VCaP (cell line): Measurements from ENCODE around the gene CTNNA2.

Experiments
- H3K27ac ChIP-seq: fragments of 450-650 bp; 2 replicates; pipeline ENCODE4 v1.5.1; 2017
- TF ChIP-seq, protein P1 (sequence below): fragments of 450-650 bp; conservative IDR thresholded peaks from 2 replicates; pipeline ENCODE4 v1.5.1; 2017; ENCODE audit warnings: mild to moderate bottlenecking, moderate library complexity

CTNNA2 gene

GRCh38 chr2:80462654-80463053 is 949.8 kb downstream of the CTNNA2 start:
- no peak overlapping the region for H3K27ac ChIP-seq
- TF ChIP-seq, protein P1, sequence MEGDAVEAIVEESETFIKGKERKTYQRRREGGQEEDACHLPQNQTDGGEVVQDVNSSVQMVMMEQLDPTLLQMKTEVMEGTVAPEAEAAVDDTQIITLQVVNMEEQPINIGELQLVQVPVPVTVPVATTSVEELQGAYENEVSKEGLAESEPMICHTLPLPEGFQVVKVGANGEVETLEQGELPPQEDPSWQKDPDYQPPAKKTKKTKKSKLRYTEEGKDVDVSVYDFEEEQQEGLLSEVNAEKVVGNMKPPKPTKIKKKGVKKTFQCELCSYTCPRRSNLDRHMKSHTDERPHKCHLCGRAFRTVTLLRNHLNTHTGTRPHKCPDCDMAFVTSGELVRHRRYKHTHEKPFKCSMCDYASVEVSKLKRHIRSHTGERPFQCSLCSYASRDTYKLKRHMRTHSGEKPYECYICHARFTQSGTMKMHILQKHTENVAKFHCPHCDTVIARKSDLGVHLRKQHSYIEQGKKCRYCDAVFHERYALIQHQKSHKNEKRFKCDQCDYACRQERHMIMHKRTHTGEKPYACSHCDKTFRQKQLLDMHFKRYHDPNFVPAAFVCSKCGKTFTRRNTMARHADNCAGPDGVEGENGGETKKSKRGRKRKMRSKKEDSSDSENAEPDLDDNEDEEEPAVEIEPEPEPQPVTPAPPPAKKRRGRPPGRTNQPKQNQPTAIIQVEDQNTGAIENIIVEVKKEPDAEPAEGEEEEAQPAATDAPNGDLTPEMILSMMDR, result no peak

GRCh38 chr2:80464275-80464674 is 951.4 kb downstream of the CTNNA2 start:
- TF ChIP-seq, protein P1, result no peak
- H3K27ac ChIP-seq, result no peak overlapping the region

GRCh38 chr2:80467262-80467811 is 954.5 kb downstream of the CTNNA2 start:
- TF ChIP-seq, protein P1, result no peak
- H3K27ac ChIP-seq, result no peak overlapping the region

- TF ChIP-seq, protein P1, result no peak
Observed at GRCh38 chr2:80469428-80469827, 956.6 kb downstream of the CTNNA2 start.

DNA sequence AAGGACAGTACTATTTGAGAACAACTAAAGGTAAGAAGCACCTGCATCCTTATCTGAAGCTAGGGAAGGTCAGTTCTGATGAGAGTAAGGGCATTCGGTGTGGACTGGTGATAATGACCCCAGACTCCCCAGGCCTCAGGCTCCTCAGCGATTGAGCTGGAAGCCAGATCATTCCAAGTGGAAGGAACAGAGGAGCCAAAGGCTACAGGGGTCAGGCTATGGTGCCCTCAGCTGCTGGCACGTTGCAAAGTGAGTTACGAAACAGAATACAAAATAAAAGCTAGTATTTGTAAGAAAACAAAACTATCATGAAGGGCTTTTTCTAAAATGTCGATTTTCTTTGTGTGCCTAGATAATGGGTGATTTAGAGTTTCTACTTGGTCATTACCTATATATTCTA is 960.2 kb downstream of the CTNNA2 start:
- H3K27ac ChIP-seq, result no peak overlapping the region
- TF ChIP-seq, protein P1, result no peak

More at GRCh38 chr2:80469428-80469827, 956.6 kb downstream of the CTNNA2 start:
- H3K27ac ChIP-seq, result no peak overlapping the region

DNA sequence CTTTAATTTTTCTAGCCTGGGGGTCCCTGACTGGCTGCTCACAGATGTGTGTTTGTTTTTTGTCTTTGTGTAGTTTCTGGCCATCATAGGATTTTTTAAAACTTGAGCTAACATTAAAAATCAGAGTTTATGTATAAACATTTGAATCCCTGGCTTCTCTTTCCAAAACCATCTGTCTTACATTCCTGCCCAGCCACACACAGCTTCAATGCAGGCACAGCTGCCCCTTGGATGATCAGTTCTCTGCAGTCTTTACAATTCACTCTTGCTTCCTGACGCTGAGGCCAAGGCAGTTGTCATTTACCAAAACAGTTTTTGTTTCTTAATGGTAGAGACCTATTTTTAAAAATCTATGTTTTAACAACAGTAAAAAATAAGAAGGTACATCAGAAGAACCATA is 960.9 kb downstream of the CTNNA2 start:
- no peak overlapping the region for H3K27ac ChIP-seq
- TF ChIP-seq, protein P1, result no peak

DNA sequence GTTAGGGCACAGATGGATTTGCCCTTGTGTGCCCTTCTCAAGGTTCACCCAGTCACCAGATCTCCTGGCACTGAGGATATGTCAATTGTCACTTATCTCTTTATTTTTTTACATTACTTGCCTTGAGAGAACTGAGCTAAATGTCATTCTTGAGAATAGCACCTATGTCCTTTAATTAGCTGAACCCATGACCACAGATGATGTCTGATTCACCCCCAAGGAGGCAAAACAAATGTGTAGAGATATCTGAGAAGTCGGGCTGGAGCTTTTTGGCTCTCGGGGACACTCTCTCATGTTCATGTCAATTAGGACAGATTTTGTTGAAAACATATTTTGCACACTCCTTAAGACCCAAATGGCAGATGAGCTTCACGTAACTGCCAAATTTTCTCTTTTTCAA is 963.1 kb downstream of the CTNNA2 start:
- H3K27ac ChIP-seq, result no peak overlapping the region

More for the DNA sequence above, 963.1 kb downstream of the CTNNA2 start:
- TF ChIP-seq, protein P1, result no peak
